PC-3 (cell line): ENCODE measurements around the gene SLC41A2. TPM values are rescaled to one million over a fixed set of nuclear protein-coding genes. Genes with fewer than 3 reads are reported as not detected.

ENCODE experiments used
- ATAC-seq: fragments of 200-7000 bp; cut with Tn5 transposase; 2 replicates; pipeline ENCODE4 v1.9.1; 2020; ENCODE audit warnings: mild to moderate bottlenecking, moderate library complexity
- BruUV-seq: library from RNA; stranded (reverse); fragments of 400-500 nt; replicated peaks from 2 replicates; lab custom pipeline; 2021; lab: Mats Ljungman, UMichigan
- CTCF ChIA-PET: fragments of 300-600 bp; sonication (Branson Sonifier 250); formaldehyde crosslinking; loops from one replicate; lab custom pipeline; 2022; ENCODE audit warnings: antibody characterized with exemption; lab: Charles Lee
- POLR2A ChIA-PET: fragments of 300-600 bp; sonication (Branson Sonifier 250); formaldehyde crosslinking; loops from one replicate; lab custom pipeline; 2022; ENCODE audit warnings: antibody characterized with exemption; ENCODE audit not compliant: unreplicated experiment; lab: Charles Lee
- DNase-seq: peaks from one replicate; pipeline ENCODE4 v3.0.0-alpha.2; 2015
- H2AFZ ChIP-seq: fragments of 300-600 bp; sonication (generic); 2 replicates; pipeline ENCODE4 v1.6.0; 2016; ENCODE audit warnings: antibody characterized with exemption, low read length
- H3F3A ChIP-seq: fragments of 300-600 bp; sonication (generic); one replicate; pipeline ENCODE4 v1.6.0; 2017; ENCODE audit warnings: antibody characterized with exemption, low read length, control low read depth, mild to moderate bottlenecking; ENCODE audit not compliant: unreplicated experiment
- H3K27ac ChIP-seq: fragments of 300-600 bp; sonication (generic); 2 replicates; pipeline ENCODE4 v1.5.1; 2016; ENCODE audit warnings: mild to moderate bottlenecking, low read length
- H3K27me3 ChIP-seq: fragments of 300-600 bp; sonication (generic); 2 replicates; pipeline ENCODE4 v1.6.1; 2016; ENCODE audit warnings: low read length, mixed read lengths
- H3K36me3 ChIP-seq: fragments of 300-600 bp; sonication (generic); 2 replicates; pipeline ENCODE4 v1.6.1; 2016; ENCODE audit warnings: low read depth, mixed run types, low read length, mixed read lengths
- H3K4me1 ChIP-seq: fragments of 300-600 bp; sonication (generic); 2 replicates; pipeline ENCODE4 v1.5.1; 2016; ENCODE audit warnings: low read length; ENCODE audit not compliant: insufficient read depth
- H3K4me2 ChIP-seq: fragments of 300-600 bp; sonication (generic); 2 replicates; pipeline ENCODE4 v1.6.0; 2016; ENCODE audit warnings: low read length
- H3K4me3 ChIP-seq: fragments of 300-600 bp; sonication (generic); 2 replicates; pipeline ENCODE4 v1.5.1; 2016; ENCODE audit warnings: mild to moderate bottlenecking, low read length, mixed read lengths
- H3K79me2 ChIP-seq: fragments of 300-600 bp; sonication (generic); 2 replicates; pipeline ENCODE4 v1.6.1; 2017; ENCODE audit warnings: low read length, mixed read lengths
- H3K9ac ChIP-seq: fragments of 300-600 bp; sonication (generic); 2 replicates; pipeline ENCODE4 v1.6.0; 2016; ENCODE audit warnings: mild to moderate bottlenecking, low read length
- H3K9me2 ChIP-seq: fragments of 300-600 bp; sonication (generic); replicated peaks from 2 replicates; pipeline ENCODE4 v1.6.1; 2016; ENCODE audit warnings: mixed run types, low read length, mixed read lengths
- H3K9me3 ChIP-seq: fragments of 300-600 bp; sonication (generic); 2 replicates; pipeline ENCODE4 v1.6.1; 2016; ENCODE audit warnings: low read length, mixed read lengths
- H4K20me1 ChIP-seq: fragments of 300-600 bp; sonication (generic); 2 replicates; pipeline ENCODE4 v1.6.1; 2016; ENCODE audit warnings: low read length, mixed read lengths
- CTCF ChIP-seq: fragments of 300-600 bp; sonication (generic); conservative IDR thresholded peaks from 2 replicates; pipeline ENCODE4 v1.5.1; 2017; ENCODE audit warnings: antibody characterized with exemption, low read depth, mild to moderate bottlenecking, low read length
- EZH2 ChIP-seq: fragments of 300-600 bp; sonication (generic); IDR thresholded peaks from one replicate; pipeline ENCODE4 v1.6.1; 2017; ENCODE audit warnings: antibody characterized with exemption, mild to moderate bottlenecking, low read length; ENCODE audit not compliant: unreplicated experiment
- EZH2phosphoT487 ChIP-seq: fragments of 300-600 bp; sonication (generic); IDR thresholded peaks from 2 replicates; pipeline ENCODE4 v1.6.1; 2018; ENCODE audit warnings: mild to moderate bottlenecking, antibody characterized with exemption, low read length, borderline replicate concordance
- intact Hi-C: fragments of 100-400 bp; cut with micrococcal nuclease; formaldehyde crosslinking; loops from 2 replicates; pipeline ENCODE4 v1.9.0; 2023
- total RNA-seq: library from RNA; depleted of rRNA; stranded (reverse); fragments of >200 nt; gene quantifications from 2 replicates; pipeline ENCODE4 v1.2.3, GENCODE V29; 2014

The SLC41A2 gene
- total RNA-seq, 1 experiment from 2014 or later = 16.3 TPM

DNA sequence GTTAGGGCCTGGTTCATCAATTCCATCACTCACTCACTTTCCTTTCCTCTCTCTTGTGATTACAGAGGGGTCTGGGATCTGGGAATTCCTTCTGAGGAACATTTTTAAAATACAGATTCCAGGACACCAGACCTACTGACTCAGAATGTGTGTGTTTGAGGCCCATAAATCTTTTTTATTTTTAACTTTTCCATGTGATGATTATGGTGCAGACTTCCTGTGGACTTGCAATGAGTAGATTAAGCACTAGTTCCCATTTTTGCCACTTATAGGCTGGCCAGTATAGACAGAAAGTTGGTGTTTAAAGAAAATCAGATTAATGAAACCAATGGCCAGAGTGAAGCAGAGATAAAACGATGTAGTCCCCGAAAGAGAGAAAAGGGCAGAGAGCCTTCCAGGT lies 28.1 kb downstream of the SLC41A2 start:
- H3K9ac ChIP-seq = no peak overlapping the region
- POLR2A ChIA-PET = interaction anchor here (0.6 kb wide), 1 partner anchor 405 kb away, joined by 3 read pairs; no protein-coding TSS in a partner anchor
- no peaks in the 10 kb centered on the region for H3K27me3 ChIP-seq
- CTCF ChIA-PET = no interaction called here
- no peak overlapping the region for H3K4me3 ChIP-seq
- H3K79me2 ChIP-seq = no peaks in the 10 kb centered on the region
- no TSS peak for BruUV-seq
- H2AFZ ChIP-seq = no peak overlapping the region
- H3K9me2 ChIP-seq = 0 out of 2 replicates have a peak, but pooled peaks cover 4% of the 10 kb centered on the region
- no peak overlapping the region for H3K4me2 ChIP-seq
- no peaks in the 10 kb centered on the region for H3F3A ChIP-seq
- H4K20me1 ChIP-seq = no peaks in the 10 kb centered on the region
- no peaks in the 10 kb centered on the region; the same call in 1 of the 2 replicates for H3K4me1 ChIP-seq
- no peak for ATAC-seq
- peak overlapping the region; percentile 20; the same call in 1 of the 2 replicates for H3K27ac ChIP-seq
- TF ChIP-seq EZH2 = no peak
- no peak for DNase-seq
- H3K36me3 ChIP-seq = no peaks in the 10 kb centered on the region
- intact Hi-C loops = no loop called here
- no peaks in the 10 kb centered on the region for H3K9me3 ChIP-seq

DNA sequence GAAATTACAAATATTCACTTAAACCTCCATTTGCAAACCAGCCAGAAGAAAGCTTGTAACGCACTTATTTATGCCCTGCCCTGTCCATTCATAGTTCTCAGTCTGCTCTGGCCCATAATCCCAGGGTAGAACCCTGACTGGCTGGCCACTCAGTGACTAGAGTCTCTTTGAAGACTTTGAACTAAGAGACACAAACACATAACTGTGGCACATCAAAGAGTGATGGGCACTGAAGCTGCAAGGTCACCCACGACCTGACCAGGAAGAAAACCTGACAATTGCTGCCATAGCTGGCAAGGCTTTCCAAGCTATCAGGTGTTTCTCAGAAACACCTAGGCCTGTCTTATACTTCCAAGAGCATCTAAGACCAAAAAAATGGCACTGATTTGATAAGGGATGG lies 28.7 kb downstream of the SLC41A2 start:
- Histone ChIP-seq H4K20me1 (no peaks in the 10 kb centered on the region), H3K9me3 (no peaks in the 10 kb centered on the region), H3K4me3 (no peak overlapping the region), H3K36me3 (no peaks in the 10 kb centered on the region), H3K79me2 (no peaks in the 10 kb centered on the region), H3K9ac (no peak overlapping the region), H2AFZ (no peak overlapping the region), H3K9me2 (0 out of 2 replicates have a peak, but pooled peaks cover 2% of the 10 kb centered on the region), H3K27ac (no peak overlapping the region), H3K27me3 (no peaks in the 10 kb centered on the region), H3K4me2 (no peak overlapping the region), H3K4me1 (no peaks in the 10 kb centered on the region; the same call in 1 of the 2 replicates), H3F3A (no peaks in the 10 kb centered on the region)
- TF ChIP-seq CTCF (no peak), EZH2phosphoT487 (no peak), EZH2 (no peak)
- CTCF ChIA-PET = no interaction called here
- ATAC-seq = no peak
- POLR2A ChIA-PET = no interaction called here
- BruUV-seq = no TSS peak
- no peak for DNase-seq
- intact Hi-C loops = no loop called here

GRCh38 chr12:104928036-104928745 lies 29.9 kb downstream of the SLC41A2 start:
- Histone ChIP-seq H3K27ac (no peak overlapping the region), H3K9me3 (no peaks in the 10 kb centered on the region), H3F3A (no peaks in the 10 kb centered on the region), H3K4me1 (no peaks in the 10 kb centered on the region; the same call in 1 of the 2 replicates), H3K27me3 (no peaks in the 10 kb centered on the region), H3K4me3 (no peak overlapping the region), H3K36me3 (no peaks in the 10 kb centered on the region), H4K20me1 (no peaks in the 10 kb centered on the region), H2AFZ (no peak overlapping the region), H3K9me2 (no peaks in the 10 kb centered on the region), H3K4me2 (no peak overlapping the region), H3K79me2 (no peaks in the 10 kb centered on the region), H3K9ac (no peak overlapping the region)
- ATAC-seq = no peak
- BruUV-seq = no TSS peak
- CTCF ChIA-PET = no interaction called here
- POLR2A ChIA-PET = no interaction called here
- no peak for TF ChIP-seq EZH2
- TF ChIP-seq CTCF = no peak
- TF ChIP-seq EZH2phosphoT487 = no peak
- intact Hi-C loops = no loop called here
- no peak for DNase-seq
